ENCODE measurements around the gene EOGT. TPM values are rescaled to one million over a fixed set of nuclear protein-coding genes. Genes with fewer than 3 reads are reported as not detected.

Gene EOGT
- 10.0 TPM for total RNA-seq
- polyA plus RNA-seq, result 43.3 TPM
- long read RNA-seq, donor 1, result 0 reads
- long read RNA-seq, donor 2, transcript EOGT-210 (1 exons, 1,931 nt), result major isoform, 24 of 24 reads
- long read RNA-seq, donor 2, partial matches to known transcripts, result 0 of 24 reads
- long read RNA-seq, donor 2, other reads (novel, unspliced or antisense), result 0 of 24 reads
- long read RNA-seq, donor 3, full-length matches to known transcripts, result 6 of 6 reads
- long read RNA-seq, donor 3, partial matches to known transcripts, result 0 of 6 reads
- long read RNA-seq, donor 3, other reads (novel, unspliced or antisense), result 0 of 6 reads
- long read RNA-seq, donor 4, transcript EOGT-210 (1 exons, 1,931 nt), result major isoform, 5 of 5 reads
- long read RNA-seq, donor 4, partial matches to known transcripts, result 0 of 5 reads
- long read RNA-seq, donor 4, other reads (novel, unspliced or antisense), result 0 of 5 reads
- long read RNA-seq, donor 5, full-length matches to known transcripts, result 9 of 9 reads
- long read RNA-seq, donor 5, partial matches to known transcripts, result 0 of 9 reads
- long read RNA-seq, donor 5, other reads (novel, unspliced or antisense), result 0 of 9 reads
- long read RNA-seq, donor 6, full-length matches to known transcripts, result 11 of 11 reads
- long read RNA-seq, donor 6, partial matches to known transcripts, result 0 of 11 reads
- long read RNA-seq, donor 6, other reads (novel, unspliced or antisense), result 0 of 11 reads
- long read RNA-seq, donor 7, partial matches to known transcripts, result 0 of 3 reads
- long read RNA-seq, donor 7, other reads (novel, unspliced or antisense), result 0 of 3 reads
- long read RNA-seq, donor 8, partial matches to known transcripts, result 0 of 3 reads
- long read RNA-seq, donor 8, other reads (novel, unspliced or antisense), result 0 of 3 reads
- long read RNA-seq, donor 9, partial matches to known transcripts, result 0 of 1 reads
- long read RNA-seq, donor 9, other reads (novel, unspliced or antisense), result 0 of 1 reads
- long read RNA-seq, donor 10, full-length matches to known transcripts, result 4 of 4 reads
- long read RNA-seq, donor 10, partial matches to known transcripts, result 0 of 4 reads
- long read RNA-seq, donor 10, other reads (novel, unspliced or antisense), result 0 of 4 reads

- Histone ChIP-seq H3K27me3 (ENCODE audit: control insufficient read depth in 2 of 2, insufficient read depth in 1 of 2, low read length in 1 of 2) (peaks cover 0 to 2% of the 10 kb centered on the region in 2 donors), H3K9me3 (ENCODE audit: control insufficient read depth in 2 of 2, insufficient read depth in 1 of 2, low read length in 1 of 2) (no peaks in the 10 kb centered on the region), H3K27ac (ENCODE audit: low read depth in 1 of 2, low read length in 1 of 2) (peak within 1 kb of the TSS; percentile 74 to 94), H3K4me1 (ENCODE audit: control insufficient read depth in 2 of 2, insufficient read depth in 2 of 2, low read length in 2 of 2) (no peaks in the 10 kb centered on the region), H3K36me3 (ENCODE audit: control insufficient read depth in 2 of 2, insufficient read depth in 2 of 2, low read length in 1 of 2) (no peaks in the 10 kb centered on the region), H3K4me3 (ENCODE audit: low read length in 2 of 2) (peak within 1 kb of the TSS; percentile 71 to 84)
- under 1% methylated on average over 96 of the region's 96 CpGs for WGBS
- peak; percentile 30 to 84 (median 59) for DNase-seq (ENCODE audit: low read depth in 6 of 9, low spot score in 9 of 9)
Observed at GRCh38 chr3:69013253-69014021, at the start of gene EOGT. Gene EOGT, minus strand, starts transcription at chr3:69013684. Its CDS starts 3,838 bp downstream, at chr3:69009846.

GRCh38 chr3:69059688-69060087 lies 46.2 kb upstream of the EOGT start:
- no peaks in the 10 kb centered on the region for H3K27me3 ChIP-seq (ENCODE audit: control insufficient read depth in 2 of 2, insufficient read depth in 1 of 2, low read length in 1 of 2)
- no peak overlapping the region for H3K4me3 ChIP-seq (ENCODE audit: low read length in 2 of 2)
- peaks cover 27 to 47% of the 10 kb centered on the region in 2 donors for H3K36me3 ChIP-seq (ENCODE audit: control insufficient read depth in 2 of 2, insufficient read depth in 2 of 2, low read length in 1 of 2)
- no peaks in the 10 kb centered on the region for H3K9me3 ChIP-seq (ENCODE audit: control insufficient read depth in 2 of 2, insufficient read depth in 1 of 2, low read length in 1 of 2)
- H3K4me1 ChIP-seq (ENCODE audit: control insufficient read depth in 2 of 2, insufficient read depth in 2 of 2, low read length in 2 of 2), result peaks cover 0 to 4% of the 10 kb centered on the region in 2 donors
- H3K27ac ChIP-seq (ENCODE audit: low read depth in 1 of 2, low read length in 1 of 2), result no peak overlapping the region
- no peak for DNase-seq (ENCODE audit: low read depth in 6 of 9, low spot score in 9 of 9)

- WGBS, result 98% methylated on average over 2 of the region's 2 CpGs
- no peak for DNase-seq (ENCODE audit: low read depth in 6 of 9, low spot score in 9 of 9)
- Histone ChIP-seq H3K4me3 (ENCODE audit: low read length in 2 of 2) (no peak overlapping the region), H3K4me1 (ENCODE audit: control insufficient read depth in 2 of 2, insufficient read depth in 2 of 2, low read length in 2 of 2) (peaks cover 0 to 4% of the 10 kb centered on the region in 2 donors), H3K36me3 (ENCODE audit: control insufficient read depth in 2 of 2, insufficient read depth in 2 of 2, low read length in 1 of 2) (peaks cover 27 to 47% of the 10 kb centered on the region in 2 donors), H3K27ac (ENCODE audit: low read depth in 1 of 2, low read length in 1 of 2) (peak overlapping the region in 1 of 2 donors; percentile 42), H3K27me3 (ENCODE audit: control insufficient read depth in 2 of 2, insufficient read depth in 1 of 2, low read length in 1 of 2) (no peaks in the 10 kb centered on the region), H3K9me3 (ENCODE audit: control insufficient read depth in 2 of 2, insufficient read depth in 1 of 2, low read length in 1 of 2) (no peaks in the 10 kb centered on the region)
Observed at GRCh38 chr3:69058947-69059224, 45.4 kb upstream of the EOGT start.

GRCh38 chr3:69058180-69058946 lies 44.9 kb upstream of the EOGT start:
- no peaks in the 10 kb centered on the region for H3K9me3 ChIP-seq (ENCODE audit: control insufficient read depth in 2 of 2, insufficient read depth in 1 of 2, low read length in 1 of 2)
- no peaks in the 10 kb centered on the region for H3K27me3 ChIP-seq (ENCODE audit: control insufficient read depth in 2 of 2, insufficient read depth in 1 of 2, low read length in 1 of 2)
- H3K27ac ChIP-seq (ENCODE audit: low read depth in 1 of 2, low read length in 1 of 2), result peak overlapping the region; percentile 6 to 38
- peak in 2 of 9 donors; percentile 19 to 56 for DNase-seq (ENCODE audit: low read depth in 6 of 9, low spot score in 9 of 9)
- peaks cover 0 to 4% of the 10 kb centered on the region in 2 donors for H3K4me1 ChIP-seq (ENCODE audit: control insufficient read depth in 2 of 2, insufficient read depth in 2 of 2, low read length in 2 of 2)
- no peak overlapping the region for H3K4me3 ChIP-seq (ENCODE audit: low read length in 2 of 2)
- peaks cover 27 to 50% of the 10 kb centered on the region in 2 donors for H3K36me3 ChIP-seq (ENCODE audit: control insufficient read depth in 2 of 2, insufficient read depth in 2 of 2, low read length in 1 of 2)
- 42% methylated on average over 3 of the region's 3 CpGs for WGBS

GRCh38 chr3:69052472-69052898 lies 39.0 kb upstream of the EOGT start:
- WGBS, result 20% methylated on average over 9 of the region's 9 CpGs
- Histone ChIP-seq H3K36me3 (ENCODE audit: control insufficient read depth in 2 of 2, insufficient read depth in 2 of 2, low read length in 1 of 2) (peaks cover 8 to 28% of the 10 kb centered on the region in 2 donors), H3K9me3 (ENCODE audit: control insufficient read depth in 2 of 2, insufficient read depth in 1 of 2, low read length in 1 of 2) (no peaks in the 10 kb centered on the region), H3K4me1 (ENCODE audit: control insufficient read depth in 2 of 2, insufficient read depth in 2 of 2, low read length in 2 of 2) (peaks cover 5 to 10% of the 10 kb centered on the region in 2 donors), H3K27ac (ENCODE audit: low read depth in 1 of 2, low read length in 1 of 2) (peak overlapping the region; percentile 48 to 83), H3K4me3 (ENCODE audit: low read length in 2 of 2) (peak overlapping the region; percentile 56 to 67), H3K27me3 (ENCODE audit: control insufficient read depth in 2 of 2, insufficient read depth in 1 of 2, low read length in 1 of 2) (no peaks in the 10 kb centered on the region)
- no peak for DNase-seq (ENCODE audit: low read depth in 6 of 9, low spot score in 9 of 9)

- H3K4me3 ChIP-seq (ENCODE audit: low read length in 2 of 2), result peak within 1 kb of the TSS; percentile 56 to 67
- peak within 1 kb of the TSS; percentile 83 to 93 for H3K27ac ChIP-seq (ENCODE audit: low read depth in 1 of 2, low read length in 1 of 2)
- peaks cover 8 to 31% of the 10 kb centered on the region in 2 donors for H3K36me3 ChIP-seq (ENCODE audit: control insufficient read depth in 2 of 2, insufficient read depth in 2 of 2, low read length in 1 of 2)
- peaks cover 5 to 10% of the 10 kb centered on the region in 2 donors for H3K4me1 ChIP-seq (ENCODE audit: control insufficient read depth in 2 of 2, insufficient read depth in 2 of 2, low read length in 2 of 2)
- under 1% methylated on average over 45 of the region's 45 CpGs for WGBS
- H3K27me3 ChIP-seq (ENCODE audit: control insufficient read depth in 2 of 2, insufficient read depth in 1 of 2, low read length in 1 of 2), result no peaks in the 10 kb centered on the region
- peak; percentile 97 to 100 (median 99) for DNase-seq (ENCODE audit: low read depth in 6 of 9, low spot score in 9 of 9)
- no peaks in the 10 kb centered on the region for H3K9me3 ChIP-seq (ENCODE audit: control insufficient read depth in 2 of 2, insufficient read depth in 1 of 2, low read length in 1 of 2)
Observed at GRCh38 chr3:69051756-69052471, 38.4 kb upstream of the EOGT start, which contains the start of gene TMF1. Gene TMF1, minus strand, starts transcription at chr3:69052333. Its CDS starts 247 bp downstream, at chr3:69052086.

- peaks cover 5 to 10% of the 10 kb centered on the region in 2 donors for H3K4me1 ChIP-seq (ENCODE audit: control insufficient read depth in 2 of 2, insufficient read depth in 2 of 2, low read length in 2 of 2)
- 99% methylated on average over 2 of the region's 2 CpGs for WGBS
Observed at GRCh38 chr3:69048990-69049389, 35.5 kb upstream of the EOGT start.

More at GRCh38 chr3:69048990-69049389, 35.5 kb upstream of the EOGT start:
- Histone ChIP-seq H3K27ac (ENCODE audit: low read depth in 1 of 2, low read length in 1 of 2) (no peak overlapping the region), H3K4me3 (ENCODE audit: low read length in 2 of 2) (no peak overlapping the region), H3K27me3 (ENCODE audit: control insufficient read depth in 2 of 2, insufficient read depth in 1 of 2, low read length in 1 of 2) (no peaks in the 10 kb centered on the region), H3K36me3 (ENCODE audit: control insufficient read depth in 2 of 2, insufficient read depth in 2 of 2, low read length in 1 of 2) (peaks cover 10 to 30% of the 10 kb centered on the region in 2 donors), H3K9me3 (ENCODE audit: control insufficient read depth in 2 of 2, insufficient read depth in 1 of 2, low read length in 1 of 2) (no peaks in the 10 kb centered on the region)
- no peak for DNase-seq (ENCODE audit: low read depth in 6 of 9, low spot score in 9 of 9)

All from thymus (tissue), 14 donors.